ENCODE results near the gene LRIG1.

LRIG1 gene

DNA sequence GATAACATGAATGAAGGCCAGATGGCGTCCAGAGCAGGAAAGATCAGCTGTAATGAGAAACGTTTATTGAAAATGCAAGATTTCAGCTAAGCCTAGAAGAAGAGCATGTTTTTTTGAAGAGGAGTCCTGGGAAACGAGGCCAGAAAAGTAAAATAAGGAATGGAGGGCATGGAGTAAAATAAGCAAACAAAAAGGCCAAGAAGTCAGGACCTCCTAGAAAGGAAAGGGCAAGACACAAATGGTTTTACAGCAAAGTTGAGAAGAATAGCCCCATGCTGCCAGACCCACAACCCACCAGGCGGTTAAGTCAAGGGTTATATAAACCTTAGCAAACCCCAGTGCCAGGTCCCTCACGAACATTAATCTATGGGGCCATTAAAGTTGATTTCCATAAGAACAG is 30.5 kb downstream of the LRIG1 start:
- TF ChIP-seq REST (IDR thresholded peaks at IDR 0.05; ENCODE audit: insufficient read depth in 1 of 2, low read depth in 2 of 2, low read length in 2 of 2) (no peak), POLR2AphosphoS5 (IDR thresholded peaks at IDR 0.05; ENCODE audit: low read depth, low read length) (no peak), TAF1 (IDR thresholded peaks at IDR 0.05; ENCODE audit: borderline replicate concordance, insufficient read depth, low read length) (no peak), FOXP2 (optimal IDR thresholded peaks at IDR 0.05; ENCODE audit: borderline replicate concordance, extremely low read depth, extremely low read length, insufficient read depth) (no peak), SIN3A (IDR thresholded peaks at IDR 0.05; ENCODE audit: borderline replicate concordance, insufficient read depth, low read length) (no peak)

DNA sequence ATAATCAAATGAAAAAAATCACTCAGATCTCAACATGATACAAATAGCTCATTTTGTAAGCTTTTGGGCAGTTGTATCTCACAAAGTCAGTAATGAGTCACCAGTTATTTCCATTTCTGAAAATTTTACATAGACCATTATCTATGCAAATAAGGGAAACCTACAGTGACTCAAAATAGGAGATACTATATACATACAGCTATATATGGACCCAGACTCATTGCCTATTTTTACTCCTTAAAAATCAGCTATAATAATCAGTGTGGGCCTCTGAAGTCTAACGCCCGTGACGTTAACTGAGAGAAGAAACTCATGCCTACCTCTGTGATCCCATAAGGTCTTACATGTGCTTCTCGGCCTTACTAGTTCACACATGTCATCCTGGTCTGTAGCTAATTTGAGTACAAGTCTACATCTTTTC is 31.6 kb downstream of the LRIG1 start:
- no peak for TF ChIP-seq FOXP2 (optimal IDR thresholded peaks at IDR 0.05; ENCODE audit: borderline replicate concordance, extremely low read depth, extremely low read length, insufficient read depth)

DNA sequence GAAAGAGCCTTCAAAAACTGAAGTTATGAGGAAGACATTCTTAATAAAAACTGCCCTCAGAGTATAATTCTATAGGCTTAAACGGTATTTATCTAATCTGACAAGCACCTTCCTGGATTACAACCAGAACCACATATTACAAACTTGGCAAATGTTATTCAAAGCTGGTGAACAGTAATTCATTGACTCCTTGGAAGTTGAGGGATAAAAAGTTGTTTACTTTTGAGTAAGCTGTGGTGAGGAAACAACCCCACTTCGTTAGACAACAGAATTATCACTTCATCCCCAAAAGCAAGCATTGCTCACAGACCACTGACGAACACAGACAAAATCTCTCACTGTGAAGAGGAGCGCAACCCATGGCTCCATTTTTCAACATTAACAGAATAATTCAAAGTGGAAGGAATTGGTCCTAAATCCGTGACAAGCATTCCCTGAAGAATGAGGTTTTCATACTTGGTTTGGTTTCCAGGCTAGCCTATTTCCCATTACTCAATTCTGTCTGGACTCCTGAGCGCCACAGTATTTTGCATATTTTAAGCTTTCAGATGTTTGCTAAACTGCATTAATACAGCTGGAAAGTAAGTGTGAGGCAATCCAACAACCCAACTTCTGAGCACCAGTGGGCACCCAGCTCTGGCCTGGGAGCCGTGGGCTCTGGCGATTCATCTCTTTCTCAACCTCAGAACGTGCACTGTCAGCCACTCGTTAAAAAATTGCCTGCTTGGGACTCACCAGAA is 32.7 kb downstream of the LRIG1 start:
- TF ChIP-seq FOXP2 (optimal IDR thresholded peaks at IDR 0.05; ENCODE audit: borderline replicate concordance, extremely low read depth, extremely low read length, insufficient read depth) (no peak), SIN3A (IDR thresholded peaks at IDR 0.05; ENCODE audit: borderline replicate concordance, insufficient read depth, low read length) (no peak), POLR2AphosphoS5 (IDR thresholded peaks at IDR 0.05; ENCODE audit: low read depth, low read length) (no peak), REST (IDR thresholded peaks at IDR 0.05; ENCODE audit: insufficient read depth in 1 of 2, low read depth in 2 of 2, low read length in 2 of 2) (no peak), TAF1 (IDR thresholded peaks at IDR 0.05; ENCODE audit: borderline replicate concordance, insufficient read depth, low read length) (no peak)

DNA sequence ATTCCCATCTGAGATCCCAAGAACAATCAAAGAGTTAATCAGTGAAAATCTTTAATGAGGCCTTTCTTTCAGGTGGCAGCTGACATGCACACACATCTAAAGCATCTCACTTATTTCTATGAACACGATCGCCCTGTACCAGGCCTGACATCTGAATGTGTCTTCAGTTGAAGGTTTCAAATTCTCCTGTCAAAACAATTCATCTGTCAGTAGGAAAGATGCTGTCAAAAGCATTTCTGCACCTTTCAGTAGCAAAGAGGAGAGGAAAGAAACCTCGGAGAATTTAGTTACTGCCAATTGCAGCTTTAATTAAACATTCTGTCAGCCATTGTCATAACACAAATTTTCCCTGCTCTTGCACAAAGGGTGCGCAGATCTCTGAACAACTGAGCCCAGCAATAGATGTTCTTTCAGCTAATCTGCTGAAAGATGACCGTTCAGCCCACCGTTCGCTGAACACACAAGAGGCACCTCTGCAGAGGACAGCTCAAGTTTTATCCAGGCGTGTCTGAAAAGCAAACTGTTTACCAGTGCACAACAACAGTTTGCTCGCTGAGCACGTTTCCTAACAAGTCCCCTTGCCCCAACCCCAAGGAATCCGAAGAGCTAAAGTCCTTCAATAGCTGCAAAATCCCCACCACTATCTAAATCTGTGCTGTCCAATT is 34.1 kb downstream of the LRIG1 start:
- no peak for TF ChIP-seq POLR2AphosphoS5 (IDR thresholded peaks at IDR 0.05; ENCODE audit: low read depth, low read length)
- no peak for TF ChIP-seq FOXP2 (optimal IDR thresholded peaks at IDR 0.05; ENCODE audit: borderline replicate concordance, extremely low read depth, extremely low read length, insufficient read depth)
- no peak for TF ChIP-seq REST (IDR thresholded peaks at IDR 0.05; ENCODE audit: insufficient read depth in 1 of 2, low read depth in 2 of 2, low read length in 2 of 2)
- no peak for TF ChIP-seq TAF1 (IDR thresholded peaks at IDR 0.05; ENCODE audit: borderline replicate concordance, insufficient read depth, low read length)
- no peak for TF ChIP-seq SIN3A (IDR thresholded peaks at IDR 0.05; ENCODE audit: borderline replicate concordance, insufficient read depth, low read length)

DNA sequence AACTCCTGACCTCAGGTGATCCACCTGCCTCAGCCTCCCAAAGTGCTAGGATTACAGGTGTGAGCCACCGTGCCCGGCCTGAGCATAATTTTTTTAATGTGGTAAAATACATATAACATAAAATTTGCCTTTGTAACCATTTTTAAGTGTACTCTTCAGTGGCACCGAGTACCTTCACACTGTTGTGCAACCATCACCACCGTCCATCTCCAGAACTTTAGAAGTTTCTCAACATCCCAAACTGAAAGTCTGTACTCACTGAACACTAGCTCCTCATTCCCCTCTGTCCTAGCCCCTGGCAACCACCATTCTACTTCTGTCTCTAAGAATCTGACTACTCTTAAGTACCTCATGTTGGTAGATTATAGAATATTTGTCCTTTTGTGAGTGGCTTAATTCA is 35.2 kb downstream of the LRIG1 start:
- TF ChIP-seq TAF1 (IDR thresholded peaks at IDR 0.05; ENCODE audit: borderline replicate concordance, insufficient read depth, low read length), result no peak
- no peak for TF ChIP-seq POLR2AphosphoS5 (IDR thresholded peaks at IDR 0.05; ENCODE audit: low read depth, low read length)
- no peak for TF ChIP-seq SIN3A (IDR thresholded peaks at IDR 0.05; ENCODE audit: borderline replicate concordance, insufficient read depth, low read length)
- no peak for TF ChIP-seq REST (IDR thresholded peaks at IDR 0.05; ENCODE audit: insufficient read depth in 1 of 2, low read depth in 2 of 2, low read length in 2 of 2)
- no peak for TF ChIP-seq FOXP2 (optimal IDR thresholded peaks at IDR 0.05; ENCODE audit: borderline replicate concordance, extremely low read depth, extremely low read length, insufficient read depth)

Data from PFSK-1 (cell line).